ENCODE results near the gene ENTPD5.
"Not testable (repeated sequence)": the region's sequence is repeated elsewhere in the genome, so short reads cannot be mapped to it uniquely, and the experiment has no call there.

ENTPD5 gene

DNA sequence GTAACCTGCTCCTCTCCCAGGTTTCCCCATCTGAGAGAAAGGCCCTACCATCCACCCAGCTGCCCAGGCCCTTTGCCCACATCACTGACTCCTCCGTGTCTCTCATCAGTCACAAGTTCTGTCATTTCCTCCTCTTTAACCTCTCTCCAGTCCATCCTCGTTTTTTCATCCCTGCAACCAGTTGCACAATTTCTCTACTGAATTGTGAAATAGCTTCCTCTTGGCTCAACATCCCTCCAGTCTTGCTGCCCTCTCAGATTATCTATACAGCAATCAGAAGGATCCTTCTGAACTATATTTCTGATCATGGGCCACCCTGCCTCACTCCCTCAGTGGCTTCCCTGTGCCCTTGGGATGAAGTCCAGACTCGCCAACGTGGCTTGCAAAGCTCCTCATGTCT, 76.0 kb downstream of the ENTPD5 start:
- no peak for DNase-seq

DNA sequence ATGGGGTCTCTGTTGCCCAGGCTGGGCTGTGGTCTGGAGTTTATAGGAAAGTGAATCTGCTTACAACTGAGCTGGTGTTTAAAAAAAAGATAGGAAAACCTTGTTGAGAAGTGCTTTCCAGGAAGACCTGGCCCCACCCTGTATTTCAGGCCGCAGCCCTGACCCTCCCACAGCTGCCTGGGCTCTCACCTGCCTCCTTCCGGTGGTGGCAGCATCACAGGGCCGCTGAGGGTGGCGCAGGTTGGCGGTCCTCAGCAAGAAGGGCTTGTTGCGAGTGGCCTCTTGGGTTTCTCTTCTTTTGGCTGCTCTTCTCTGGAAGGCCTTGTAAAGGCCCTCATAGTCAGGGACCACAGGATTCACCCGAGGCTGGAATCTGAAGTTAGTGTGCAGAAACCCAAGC, 76.9 kb downstream of the ENTPD5 start:
- DNase-seq, result no peak

- no peak for DNase-seq
These were observed 82.1 kb downstream of the ENTPD5 start for GRCh38 chr14:73937012-73937411.

- DNase-seq, result no peak
These were observed 82.5 kb downstream of the ENTPD5 start for GRCh38 chr14:73936548-73936947.

GRCh38 chr14:73935666-73936065, 83.4 kb downstream of the ENTPD5 start:
- DNase-seq, result no peak

- DNase-seq, result no peak
These were observed 94.8 kb downstream of the ENTPD5 start for GRCh38 chr14:73924337-73924736.

DNA sequence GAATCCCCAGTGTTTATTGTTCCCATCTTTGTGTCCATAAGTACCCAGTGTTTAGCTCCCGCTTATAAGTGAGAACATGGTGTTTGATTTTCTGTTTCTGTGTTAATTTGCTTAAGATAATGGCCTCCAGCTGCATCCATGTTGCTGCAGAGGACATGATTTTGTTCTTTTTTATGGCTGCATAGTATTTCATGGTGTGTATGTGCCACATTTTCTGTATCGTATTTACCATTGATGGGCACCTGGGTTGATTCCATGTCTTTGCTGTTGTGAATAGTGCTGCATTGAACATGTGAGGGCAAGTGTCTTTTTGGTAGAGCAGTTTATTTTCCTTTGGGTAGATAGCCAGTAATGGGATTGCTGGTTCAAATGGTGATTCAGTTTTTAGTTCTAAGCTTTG, 99.6 kb downstream of the ENTPD5 start:
- not testable (repeated sequence) for DNase-seq

- DNase-seq, result no peak
These were observed 102.8 kb downstream of the ENTPD5 start for GRCh38 chr14:73916324-73916723.

DNA sequence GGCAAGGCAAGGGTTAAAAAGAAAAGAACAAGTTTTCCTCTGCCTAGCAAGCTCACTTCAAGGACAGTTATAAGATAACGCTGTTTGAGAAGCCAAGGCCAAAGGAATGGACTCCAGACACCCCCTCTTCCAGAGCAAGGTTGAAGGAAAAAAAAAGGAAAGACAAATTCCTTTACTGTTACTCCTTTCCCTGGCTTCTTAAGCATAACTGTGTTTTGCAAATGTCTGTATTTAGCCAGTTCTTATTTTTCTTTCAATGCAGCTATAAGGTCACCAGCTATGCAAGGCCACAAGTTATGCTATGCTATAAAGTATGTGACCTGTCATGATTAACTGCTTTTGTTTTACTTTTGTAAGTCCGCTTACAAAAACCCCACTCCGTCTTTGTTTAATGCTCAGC, 105.8 kb downstream of the ENTPD5 start:
- no peak for DNase-seq

DNA sequence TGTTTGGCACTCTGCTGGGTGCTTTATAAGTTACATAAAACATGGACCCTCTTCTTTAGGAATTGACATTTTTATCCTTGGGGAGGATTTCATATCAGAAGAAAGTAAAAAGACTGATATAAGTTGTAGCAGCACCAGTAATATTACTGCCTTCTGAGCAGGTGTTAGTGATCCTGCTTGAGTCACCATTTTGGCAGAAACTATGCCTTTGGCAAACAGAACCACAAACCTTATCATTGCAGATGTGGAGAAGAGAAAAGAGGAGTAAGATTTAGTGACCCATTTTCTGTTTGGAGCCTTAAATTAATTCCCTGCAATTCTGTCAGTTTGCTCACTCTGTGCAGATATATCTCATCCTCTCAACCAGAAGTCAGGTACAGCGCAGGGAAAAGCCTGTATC, 109.4 kb downstream of the ENTPD5 start:
- DNase-seq, result no peak

Data from stimulated activated naive CD4-positive, alpha-beta T cell (primary cell).